SHP77 treated with DMSO at 0.1 percent for 48 hours (cell line): ENCODE results near the gene ADGRE3.
"Not testable (repeated sequence)": the region's sequence is repeated elsewhere in the genome, so short reads cannot be mapped to it uniquely, and the experiment has no call there.

Source experiments
- DNase-seq: peaks from one replicate; lab custom pipeline; 2025; lab: John Stamatoyannopoulos, UW

The ADGRE3 gene

DNA sequence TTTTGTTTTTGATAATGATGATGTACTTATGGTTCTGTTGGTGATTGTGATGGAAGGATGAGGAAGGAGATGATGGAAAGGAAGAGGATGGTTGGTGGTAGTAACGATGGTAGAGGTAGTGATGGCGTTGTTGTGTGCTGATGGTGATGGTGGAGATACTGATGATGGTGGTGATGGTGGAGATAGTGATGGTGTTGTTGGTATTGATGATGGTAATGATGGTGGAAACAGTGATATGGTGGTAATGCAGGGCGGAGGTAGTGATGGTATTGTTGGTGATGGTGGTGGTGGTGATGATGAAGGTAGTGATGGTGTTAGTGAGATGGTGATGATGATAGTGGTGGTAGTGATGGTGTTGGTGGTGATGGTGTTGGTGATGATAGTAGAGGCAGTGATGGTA lies 79.1 kb downstream of the ADGRE3 start:
- DNase-seq, result no peak

DNA sequence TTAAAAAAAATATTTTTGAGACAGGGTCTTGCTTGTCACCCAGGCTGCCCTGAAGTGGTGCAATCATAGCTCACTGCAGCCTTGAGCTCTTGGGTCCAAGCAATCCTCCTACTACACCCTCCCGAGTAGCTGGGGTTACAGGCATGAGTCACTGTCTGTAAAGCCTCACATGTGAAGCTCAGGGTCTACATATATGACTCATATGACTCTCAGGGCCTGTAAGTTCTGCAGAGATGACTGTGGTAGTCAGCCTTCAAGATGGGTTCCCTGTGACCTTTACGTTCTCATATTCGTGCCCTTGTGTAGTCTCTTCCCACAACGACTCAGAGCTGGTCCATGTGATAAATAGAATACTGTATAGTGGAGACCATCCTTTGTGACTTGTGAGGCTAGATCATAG lies 85.2 kb downstream of the ADGRE3 start:
- DNase-seq, result not testable (repeated sequence)

DNA sequence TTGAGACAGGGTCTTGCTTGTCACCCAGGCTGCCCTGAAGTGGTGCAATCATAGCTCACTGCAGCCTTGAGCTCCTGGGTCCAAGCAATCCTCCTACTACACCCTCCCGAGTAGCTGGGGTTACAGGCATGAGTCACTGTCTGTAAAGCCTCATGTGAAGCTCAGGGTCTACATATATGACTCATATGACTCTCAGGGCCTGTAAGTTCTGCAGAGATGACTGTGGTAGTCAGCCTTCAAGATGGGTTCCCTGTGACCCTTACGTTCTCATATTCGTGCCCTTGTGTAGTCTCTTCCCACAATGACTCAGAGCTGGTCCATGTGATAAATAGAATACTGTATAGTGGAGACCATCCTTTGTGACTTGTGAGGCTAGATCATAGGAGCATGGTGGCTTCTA lies 89.5 kb downstream of the ADGRE3 start:
- DNase-seq, result not testable (repeated sequence)

DNA sequence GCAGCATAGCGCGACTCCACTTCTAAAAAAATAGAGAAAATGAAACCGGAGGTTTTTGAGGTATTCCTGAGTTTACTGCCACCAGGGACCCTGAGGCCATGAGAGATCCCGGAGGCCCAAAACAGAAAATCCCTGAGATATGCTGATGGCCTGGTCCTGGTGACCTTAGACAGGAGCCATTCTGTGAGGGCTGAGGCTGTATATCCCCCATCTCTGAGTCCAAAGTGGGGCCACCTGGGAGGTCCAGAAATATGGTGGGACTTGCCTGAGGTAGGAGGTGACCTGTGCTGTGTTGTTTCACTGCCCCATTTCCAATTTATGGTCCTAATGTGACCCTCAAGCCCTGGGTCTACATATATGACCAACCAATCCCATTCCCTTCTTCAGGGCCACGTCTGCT lies 90.3 kb downstream of the ADGRE3 start:
- DNase-seq, result not testable (repeated sequence)

DNA sequence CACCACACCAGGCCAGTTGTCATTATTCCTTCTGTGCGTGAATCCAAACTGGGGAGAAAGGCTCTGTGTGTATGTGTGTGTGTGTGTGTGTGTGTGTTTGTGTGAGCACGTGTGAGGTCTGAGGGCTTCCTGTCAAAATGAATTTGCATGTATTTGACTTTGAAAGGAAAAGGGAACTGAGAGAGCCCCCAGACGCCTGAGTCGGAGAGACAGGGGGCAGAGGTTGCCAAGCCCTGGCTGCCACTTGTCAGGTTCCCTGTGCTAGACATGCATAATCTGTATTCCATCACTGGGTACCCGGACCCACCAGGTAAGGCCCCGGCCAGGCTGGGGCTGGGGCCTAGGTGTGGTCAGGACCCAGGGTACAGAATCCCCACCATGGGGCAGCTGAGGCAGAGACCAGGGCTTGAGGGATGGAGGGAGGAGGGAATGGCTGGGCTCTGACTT lies 91.7 kb downstream of the ADGRE3 start, which contains the start of gene CLEC17A:
TSS of gene CLEC17A (plus strand) at position 191 of the 447 bp plus-strand sequence. CDS start at position 268, 77 bp downstream.
- DNase-seq, result no peak

DNA sequence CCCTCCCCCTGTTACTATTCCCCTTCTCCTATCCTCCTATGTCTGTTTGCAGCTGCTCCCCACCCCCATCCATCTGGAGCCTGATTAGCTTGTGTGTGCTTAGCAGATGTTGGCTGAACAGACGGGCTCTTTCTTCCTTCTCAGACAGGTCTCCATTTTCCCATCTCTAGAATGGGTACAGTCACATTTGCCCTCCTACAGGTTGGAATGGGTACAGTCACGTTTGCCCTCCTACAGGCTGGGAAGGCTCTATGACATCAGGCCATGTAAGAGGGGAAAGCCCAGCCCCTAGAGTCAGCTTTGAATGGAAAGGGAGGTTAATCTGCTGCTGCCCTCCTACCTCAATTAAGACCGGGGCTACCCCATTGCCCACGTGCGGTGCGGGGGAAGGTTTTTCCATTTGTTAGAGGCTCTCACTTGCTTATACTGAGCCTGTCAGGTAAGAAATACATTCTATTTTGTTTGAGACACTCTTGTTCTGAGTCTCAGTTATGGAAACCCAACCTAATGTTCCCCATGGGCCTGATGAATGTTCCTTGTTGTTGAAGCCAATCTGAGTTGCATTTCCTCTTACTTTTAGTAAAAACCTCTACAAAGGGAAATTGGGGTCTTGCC lies 93.9 kb downstream of the ADGRE3 start:
- no peak for DNase-seq

DNA sequence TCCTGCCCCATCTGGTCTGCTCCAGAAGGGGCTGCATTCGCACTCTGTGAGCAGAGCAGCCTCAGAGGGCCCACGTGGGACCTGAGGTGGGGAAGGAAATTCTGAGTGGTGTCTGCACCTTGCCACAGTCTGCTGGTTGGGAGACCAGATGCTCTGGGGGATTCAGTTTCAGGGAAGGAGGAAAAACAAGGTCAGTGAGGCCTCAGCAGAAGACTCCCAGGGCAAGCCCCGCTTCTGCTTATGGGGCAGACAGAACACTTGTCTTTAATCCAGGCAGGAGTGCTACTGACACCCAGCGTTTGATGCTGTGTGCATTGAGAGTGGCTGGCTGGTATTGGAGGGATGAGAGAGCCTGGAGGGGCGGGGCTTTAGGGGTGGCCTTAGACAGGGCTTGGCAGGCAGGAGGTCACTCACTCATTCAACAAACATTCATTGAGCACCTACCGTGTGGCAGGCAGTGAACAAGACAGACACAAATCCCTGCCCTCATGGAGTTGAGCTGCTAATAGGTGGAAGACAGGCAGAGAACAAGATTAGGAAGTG lies 96.7 kb downstream of the ADGRE3 start:
- no peak for DNase-seq

DNA sequence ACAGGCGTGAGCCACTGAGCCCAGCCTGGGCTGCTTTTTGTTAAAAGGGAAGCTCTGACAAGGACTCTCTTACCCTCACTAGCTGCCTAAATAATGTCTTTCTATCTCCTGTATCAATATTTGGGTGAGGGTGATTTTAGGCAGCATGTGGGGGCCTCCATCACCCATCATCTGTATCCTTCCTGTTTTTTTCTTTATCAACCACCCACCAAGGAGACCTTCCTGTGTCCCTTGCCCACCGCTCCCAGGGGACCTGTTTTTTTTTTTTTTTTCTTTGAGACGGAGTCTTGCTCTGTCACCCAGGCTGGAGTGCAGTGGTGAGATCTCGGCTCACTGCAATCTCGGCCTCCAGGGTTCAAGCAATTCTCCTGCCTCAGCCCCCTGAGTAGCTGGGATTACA lies 97.4 kb downstream of the ADGRE3 start:
- DNase-seq, result no peak

DNA sequence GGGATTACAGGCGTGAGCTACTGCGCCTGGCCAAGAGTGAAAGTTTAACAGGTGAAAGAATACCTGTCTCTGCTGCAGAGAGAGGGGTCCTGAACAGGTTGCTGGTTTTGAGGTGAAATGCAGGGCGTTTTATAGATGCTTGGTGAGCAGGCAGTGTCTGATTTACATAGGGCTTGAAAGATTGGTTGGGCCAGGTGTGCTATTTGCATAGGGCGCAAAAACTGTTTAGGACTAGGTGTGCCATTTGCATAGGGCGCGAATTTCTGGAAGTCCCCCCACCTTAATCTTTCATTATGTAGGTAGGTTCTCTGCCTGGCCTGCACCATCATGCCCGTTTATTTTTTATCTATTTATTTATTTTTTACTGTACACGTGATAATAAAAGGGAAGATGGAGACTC lies 98.3 kb downstream of the ADGRE3 start:
- no peak for DNase-seq

DNA sequence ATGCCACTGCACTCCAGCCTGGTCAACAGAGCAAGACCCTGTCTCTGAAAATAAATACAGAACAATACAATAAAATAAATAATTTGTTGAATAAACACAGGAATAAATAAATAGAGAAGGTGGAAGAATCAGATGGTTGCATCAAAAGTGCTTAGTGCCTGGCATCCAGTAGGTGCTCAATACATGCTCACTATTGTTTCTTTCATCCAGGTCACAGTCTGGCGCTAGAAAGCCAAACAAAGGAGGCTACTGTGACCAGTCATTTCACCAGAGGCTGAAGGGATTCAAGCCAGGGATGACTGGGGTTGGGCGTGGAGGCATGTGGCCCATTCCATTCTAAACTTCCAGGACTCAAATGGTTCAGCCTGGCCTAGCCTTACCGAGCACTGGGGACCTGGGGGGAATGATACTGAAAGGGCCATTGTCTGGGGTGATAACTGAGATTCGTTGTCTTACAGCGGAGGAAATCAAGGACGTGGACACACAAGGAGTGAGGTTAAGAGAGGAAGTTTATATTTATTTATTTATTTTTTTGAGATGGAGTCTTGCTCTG lies 99.1 kb downstream of the ADGRE3 start:
- no peak for DNase-seq

DNA sequence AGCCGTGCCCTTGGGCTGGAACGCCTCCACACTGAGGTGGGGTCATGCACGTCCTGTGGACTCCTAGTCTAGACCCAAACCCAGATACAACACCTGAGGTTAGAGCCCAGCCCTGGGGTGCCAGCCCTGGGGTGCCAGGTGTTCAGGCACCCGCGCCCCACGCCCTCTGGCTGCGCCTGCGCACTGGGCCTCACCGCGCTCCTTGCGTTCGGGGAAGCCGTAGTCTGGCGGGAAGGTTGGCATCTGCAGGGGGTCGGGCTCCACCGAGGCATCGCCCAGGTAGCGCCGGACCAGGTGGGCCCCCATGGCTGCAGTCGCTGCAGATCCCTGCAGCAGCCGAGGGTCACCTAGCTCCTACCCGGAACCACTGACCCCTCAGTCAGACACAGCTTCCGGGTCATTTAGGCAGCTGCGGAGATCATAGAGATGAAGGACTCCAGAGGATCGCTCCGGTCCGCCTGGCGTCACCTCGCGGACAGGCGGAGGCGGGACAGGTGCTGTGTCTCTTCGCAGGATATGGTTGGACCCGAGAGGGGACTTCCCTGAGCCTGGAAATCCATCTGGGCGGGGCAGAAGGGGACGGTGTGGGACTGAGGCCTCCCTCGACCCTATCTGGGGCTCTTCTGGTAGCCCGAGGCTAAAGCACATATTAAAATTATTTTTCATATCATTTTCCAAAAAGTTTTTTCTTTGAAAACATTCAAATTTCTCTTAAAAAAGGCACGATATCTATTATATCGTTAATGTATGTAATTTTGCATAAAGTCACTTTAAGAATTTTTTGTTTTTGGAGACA lies 102.8 kb downstream of the ADGRE3 start, which contains the start of gene NDUFB7:
TSS of gene NDUFB7 (minus strand) at position 372 of the 796 bp plus-strand sequence. CDS start at position 306, 66 bp downstream.
- peak; percentile 88 for DNase-seq

DNA sequence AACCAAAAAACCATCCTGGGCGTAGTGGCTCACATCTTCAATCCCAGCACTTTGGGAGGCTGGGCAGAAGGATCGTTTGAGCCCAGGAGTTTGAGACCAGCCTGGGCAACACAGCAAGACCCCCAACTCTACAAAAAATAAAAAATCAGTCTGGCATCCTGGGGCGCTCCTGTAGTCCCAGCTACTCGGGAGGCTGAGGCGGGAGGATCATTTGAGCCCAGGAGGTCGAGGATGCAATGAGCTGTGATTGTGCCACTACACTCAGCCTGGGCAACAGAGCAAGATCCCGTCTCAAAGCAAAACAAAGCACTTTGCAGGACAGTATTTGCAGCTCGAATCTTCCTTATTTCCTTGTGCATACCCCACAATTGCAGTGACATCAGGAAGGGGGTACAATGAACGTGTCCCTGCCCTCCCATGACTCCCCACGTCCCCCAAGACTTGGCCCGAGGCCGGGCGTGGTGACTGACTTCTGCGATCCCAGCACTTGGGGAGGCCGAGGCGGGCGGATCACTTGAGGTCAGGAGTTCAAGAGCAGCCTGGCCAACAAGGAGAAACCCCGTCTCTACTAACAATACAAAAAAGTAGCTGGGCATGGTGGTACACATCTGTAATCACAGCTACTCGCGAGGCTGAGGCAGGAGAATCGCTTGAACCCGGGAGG lies 103.6 kb downstream of the ADGRE3 start:
- DNase-seq, result no peak
